Skeletal muscle cell (primary cell): ENCODE results near the gene METRNL.
"Not testable (repeated sequence)": the region's sequence is repeated elsewhere in the genome, so short reads cannot be mapped to it uniquely, and the experiment has no call there.

Experiments
- DNase-seq: peaks from one replicate; pipeline ENCODE4 v3.0.0-alpha.2; 2010; ENCODE audit warnings: low read depth
- H3K4me3 ChIP-seq: 2 replicates; pipeline ENCODE4 v1.5.1; 2011; ENCODE audit warnings: low read depth, mild to moderate bottlenecking, control low read depth, low read length, moderate library complexity

Gene METRNL

DNA sequence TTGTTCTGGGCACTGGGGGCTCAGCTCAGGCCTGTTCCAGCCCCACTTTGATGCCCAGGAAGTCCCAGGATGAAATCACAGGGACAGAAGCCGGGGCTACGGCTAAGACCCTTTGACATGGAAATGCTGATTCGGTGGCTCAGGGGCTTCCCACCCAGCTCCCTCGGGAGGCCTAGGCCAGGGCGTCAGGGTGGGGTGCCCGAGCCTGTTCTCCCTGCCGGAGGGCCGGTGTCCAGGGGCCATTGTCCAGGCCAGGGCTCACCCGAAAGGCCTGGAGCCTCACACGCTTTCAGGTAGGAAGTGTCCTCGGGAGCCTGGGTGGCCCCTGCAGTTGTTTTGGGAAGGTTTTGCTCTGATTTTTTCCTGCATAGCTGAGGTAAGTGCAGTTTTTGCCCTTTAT is 34.0 kb downstream of the METRNL start:
- H3K4me3 ChIP-seq: no peak overlapping the region
- DNase-seq: no peak

DNA sequence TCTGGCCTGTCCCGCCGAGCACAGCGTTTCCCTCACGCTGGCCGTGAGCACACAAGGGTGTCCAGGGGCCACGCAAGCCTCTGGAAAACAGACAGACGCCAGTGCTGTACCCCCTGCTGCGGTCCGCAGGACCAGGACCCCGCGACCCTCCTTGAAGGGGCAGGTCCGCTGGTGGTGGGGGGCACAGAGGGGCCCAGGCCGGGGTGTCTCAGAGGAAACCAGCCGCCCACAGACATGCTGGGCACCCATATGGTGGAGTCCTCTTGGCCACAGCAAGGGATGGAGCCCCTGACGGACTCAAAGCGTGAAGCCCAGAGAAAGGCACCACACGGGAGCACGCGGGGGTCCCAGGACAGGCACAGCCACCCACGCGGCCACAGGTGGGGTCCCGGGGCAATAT is 34.4 kb downstream of the METRNL start:
- DNase-seq: no peak
- H3K4me3 ChIP-seq: no peak overlapping the region

DNA sequence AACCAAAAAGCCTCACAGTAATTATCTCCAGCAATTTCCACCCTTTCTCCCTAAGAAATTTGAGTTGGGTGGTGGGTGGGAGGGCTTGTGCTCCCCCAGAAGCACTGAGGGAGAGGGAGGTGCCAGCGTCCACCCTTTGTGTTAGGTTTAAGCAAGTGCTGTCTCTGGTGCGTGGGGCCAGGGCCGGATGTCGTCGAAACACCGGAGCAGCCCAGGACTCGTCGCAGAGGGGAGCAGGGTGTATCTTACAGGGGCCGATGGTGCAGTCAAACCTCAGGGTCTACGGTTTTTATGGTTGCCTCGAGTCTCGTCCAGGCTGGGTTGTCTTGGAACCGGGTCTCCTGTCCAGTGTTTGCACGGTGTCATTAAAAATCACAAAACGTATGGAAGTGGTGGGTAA is 35.3 kb downstream of the METRNL start:
- DNase-seq: no peak
- no peak overlapping the region for H3K4me3 ChIP-seq

DNA sequence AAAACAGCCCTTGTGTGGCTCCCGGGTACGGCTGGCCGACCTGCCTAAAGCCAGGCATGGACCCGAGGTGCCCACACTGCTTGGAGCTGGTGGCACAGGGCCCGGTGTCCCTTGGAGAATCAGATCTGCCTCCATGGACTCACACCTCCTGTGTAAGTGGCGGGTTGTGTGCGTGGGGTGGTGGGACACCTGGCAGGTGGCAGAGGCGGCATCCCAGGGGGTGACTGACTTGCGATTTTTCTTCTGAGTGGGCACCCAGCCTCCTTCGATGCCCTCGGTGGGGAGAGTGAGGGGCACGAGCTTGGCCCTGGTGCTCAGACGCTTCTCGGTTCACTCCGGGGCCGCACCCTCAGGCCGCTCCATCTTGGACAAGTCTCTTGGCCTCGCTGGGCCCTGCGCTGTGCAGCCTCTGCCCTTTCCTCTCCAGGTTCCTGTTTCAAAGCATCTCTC is 35.8 kb downstream of the METRNL start:
- DNase-seq: no peak
- H3K4me3 ChIP-seq: no peak overlapping the region

DNA sequence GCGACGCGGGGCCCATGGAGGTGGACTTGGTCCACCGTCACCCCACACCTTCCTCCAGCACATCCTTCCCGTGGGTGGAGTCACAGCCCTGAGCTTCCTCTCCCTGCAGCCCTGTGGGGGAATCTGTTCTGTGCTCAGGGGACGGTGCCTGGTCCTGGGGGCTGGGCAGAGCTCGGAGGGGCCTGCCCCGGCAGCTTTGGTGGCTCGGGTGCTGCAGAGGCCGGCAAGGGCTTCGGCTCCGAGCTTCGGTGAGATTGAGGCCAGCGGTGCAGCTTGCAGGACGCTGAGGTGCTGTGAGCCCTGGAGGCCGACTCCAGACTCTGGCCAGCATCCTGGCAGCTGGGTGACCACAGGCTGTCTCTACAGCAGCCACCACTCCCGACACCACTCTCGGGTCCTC is 36.4 kb downstream of the METRNL start:
- H3K4me3 ChIP-seq: no peak overlapping the region

DNA sequence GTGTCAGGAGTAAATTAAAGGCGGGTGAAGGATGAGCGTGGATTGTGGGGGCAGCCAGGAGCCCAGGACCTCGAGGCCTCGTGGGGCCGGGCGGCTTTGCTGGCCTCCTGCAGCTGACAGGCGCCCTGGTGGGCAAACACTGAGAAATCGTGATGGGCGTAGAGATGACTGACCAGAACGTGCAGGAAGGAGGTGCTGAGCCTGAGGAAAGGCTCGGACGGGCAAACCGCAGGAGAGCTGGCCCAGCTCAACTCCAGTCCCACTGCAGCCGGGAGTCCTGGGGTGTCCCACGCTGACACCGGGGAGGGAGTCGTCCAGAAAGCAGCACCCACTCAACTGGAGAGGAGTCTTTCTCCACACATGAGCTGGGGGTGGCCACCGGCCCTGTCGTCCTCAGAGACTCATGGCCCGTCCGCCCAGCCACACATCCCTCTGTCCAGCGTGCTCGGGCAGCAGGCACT is 36.9 kb downstream of the METRNL start:
- H3K4me3 ChIP-seq: no peak overlapping the region
- no peak for DNase-seq

More for the DNA sequence above, 36.4 kb downstream of the METRNL start:
- DNase-seq: no peak

DNA sequence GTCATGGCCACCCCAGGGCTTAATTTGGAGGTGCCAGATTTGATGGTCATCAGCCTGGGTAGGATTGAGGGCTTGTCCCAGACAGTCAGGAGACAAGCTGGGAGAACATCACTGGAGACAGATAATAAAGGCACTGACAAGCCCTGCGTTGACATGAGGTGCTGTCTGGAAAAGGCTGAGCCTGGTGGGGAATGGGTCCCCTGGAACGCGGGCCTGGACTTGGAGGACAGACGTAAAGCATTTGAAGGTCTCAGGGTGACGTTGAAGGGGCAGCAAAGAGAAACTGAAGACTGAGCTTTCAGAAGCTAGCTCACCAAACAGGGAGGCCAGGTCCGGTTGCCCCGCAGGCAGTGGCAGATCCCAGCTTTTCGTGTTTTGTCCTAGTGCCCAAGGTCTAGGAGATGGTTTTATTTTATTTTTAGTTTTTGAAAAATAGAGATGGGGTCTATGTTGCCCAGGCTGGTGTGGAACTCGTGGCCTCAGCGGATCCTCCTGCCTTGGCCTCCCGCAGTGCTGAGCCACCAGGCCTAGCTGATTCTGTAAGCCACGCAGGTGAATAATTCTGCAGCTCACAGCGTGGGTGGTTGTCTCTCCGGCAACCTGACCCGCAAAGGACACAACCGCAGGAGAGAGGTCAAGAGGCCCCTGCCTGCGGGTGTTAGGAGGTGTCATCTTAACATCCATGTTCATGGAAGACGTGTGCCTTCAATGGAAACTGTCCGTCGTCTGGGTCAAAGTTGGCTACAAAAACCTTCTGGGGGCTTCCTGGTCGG is 37.6 kb downstream of the METRNL start:
- DNase-seq: no peak
- H3K4me3 ChIP-seq: no peak overlapping the region

DNA sequence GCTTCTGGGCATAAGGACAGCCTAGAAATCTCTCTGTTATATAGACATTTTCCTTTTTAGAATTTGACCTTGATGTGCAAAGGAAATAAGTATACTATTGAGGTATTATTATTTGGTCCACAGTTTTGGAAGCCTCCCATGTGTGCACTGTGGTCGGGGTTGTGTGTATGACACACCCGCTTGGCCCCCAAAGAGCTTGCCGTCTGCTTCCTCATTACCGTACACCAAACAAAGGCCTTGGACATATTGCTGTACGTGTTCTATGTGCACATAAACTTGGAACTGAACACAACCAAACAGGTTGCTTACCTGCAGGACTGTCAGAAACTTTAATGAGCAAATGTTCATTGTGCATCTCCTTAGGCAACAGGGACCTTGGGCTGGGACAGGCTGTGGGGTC is 38.2 kb downstream of the METRNL start:
- DNase-seq: no peak
- no peak overlapping the region for H3K4me3 ChIP-seq

DNA sequence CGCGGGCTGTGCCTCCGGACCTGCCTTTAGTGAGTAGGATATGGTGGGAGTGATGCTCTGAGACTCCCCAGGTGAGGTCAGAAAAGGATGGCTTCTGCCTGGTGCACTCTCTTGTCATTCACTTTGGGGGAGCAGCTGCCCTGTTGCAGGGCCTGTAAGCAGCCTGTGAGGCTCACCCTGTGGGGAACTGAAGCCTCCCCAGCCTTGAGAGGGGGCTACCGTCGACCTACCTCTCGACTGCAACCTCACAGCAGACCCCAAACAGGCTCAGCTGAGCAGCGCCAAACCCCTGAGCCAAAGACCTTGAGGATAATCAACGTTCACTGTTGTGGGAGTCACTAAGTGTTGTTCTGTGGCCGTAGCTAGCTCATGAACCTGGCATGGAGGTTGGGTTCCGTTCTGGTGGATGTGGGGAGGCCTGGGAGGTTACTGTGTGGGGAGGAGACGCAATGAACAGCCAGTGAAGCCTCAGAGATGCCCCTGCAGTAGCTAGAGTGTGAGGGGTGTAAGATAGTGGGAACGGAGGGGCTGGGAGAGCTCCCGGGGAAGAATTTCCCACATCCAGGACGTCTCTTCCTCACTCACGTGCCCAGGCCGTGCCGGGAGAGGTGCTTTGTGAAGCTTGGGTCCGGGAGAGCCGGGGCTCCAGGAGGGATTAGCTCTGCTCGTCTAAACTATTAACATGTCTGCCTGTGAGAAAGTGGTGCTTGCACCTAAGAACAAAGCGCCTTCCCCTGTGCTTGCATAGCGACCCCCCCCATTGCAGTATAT is 38.8 kb downstream of the METRNL start:
- no peak for DNase-seq

DNA sequence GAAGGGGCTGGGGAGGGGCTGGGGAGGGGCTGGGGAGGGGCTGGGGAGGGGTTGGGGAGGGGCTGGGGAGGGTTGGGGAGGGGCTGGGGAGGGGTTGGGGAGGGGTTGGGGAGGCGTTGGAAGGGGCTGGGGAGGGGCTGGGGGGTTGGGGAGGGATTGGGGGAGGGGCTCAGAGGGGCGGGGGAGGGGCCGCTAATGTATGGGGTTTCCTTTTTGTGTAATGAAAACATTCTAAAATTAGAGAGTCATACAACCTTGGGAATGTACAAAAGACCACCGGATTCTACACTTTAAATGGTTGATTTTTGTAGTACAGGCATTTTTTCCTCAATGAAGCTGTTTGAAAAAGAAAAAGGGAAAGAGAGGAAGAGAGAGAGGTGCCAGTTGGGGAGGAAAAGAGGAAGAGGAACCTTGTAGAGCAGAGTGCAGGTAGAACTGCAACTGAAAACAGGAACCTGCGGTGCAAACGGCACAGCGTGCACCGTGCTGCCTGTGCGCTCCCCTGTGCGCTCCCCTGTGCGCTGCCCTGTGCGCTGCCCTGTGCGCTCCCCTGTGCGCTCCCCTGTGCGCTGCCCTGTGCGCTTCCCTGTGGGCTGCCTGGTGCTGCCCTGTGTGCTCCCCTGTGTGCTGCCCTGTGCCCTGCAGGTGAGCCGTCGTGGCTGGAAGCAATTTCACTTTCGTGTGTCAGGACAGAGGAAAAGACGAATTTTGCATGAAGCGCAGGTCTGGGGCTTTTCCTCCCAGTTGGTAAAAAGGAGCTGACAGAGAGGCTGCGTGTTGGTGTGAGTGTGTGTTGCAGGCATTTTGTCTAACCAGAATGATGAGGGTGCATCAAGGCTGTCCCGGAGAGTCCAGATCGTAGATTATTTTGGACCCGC is 40.8 kb downstream of the METRNL start:
- DNase-seq: no peak

More for the DNA sequence above, 38.8 kb downstream of the METRNL start:
- no peak overlapping the region for H3K4me3 ChIP-seq

DNA sequence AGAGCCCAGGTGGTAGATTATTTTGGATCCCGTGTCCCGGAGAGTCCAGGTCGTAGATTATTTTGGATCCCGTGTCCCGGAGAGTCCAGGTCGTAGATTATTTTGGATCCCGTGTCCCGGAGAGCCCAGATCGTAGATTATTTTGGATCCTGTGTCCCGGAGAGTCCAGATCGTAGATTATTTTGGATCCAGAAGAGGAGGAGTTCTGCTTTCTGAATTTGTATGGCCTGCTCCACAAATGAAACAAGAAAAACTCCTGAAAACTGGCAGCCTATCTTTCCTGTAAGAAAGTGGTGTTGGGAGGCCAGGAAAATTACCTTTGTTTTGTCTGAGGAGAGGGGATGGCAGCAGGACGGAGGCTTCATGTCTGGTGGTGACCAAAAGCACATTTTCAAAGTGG is 42.1 kb downstream of the METRNL start:
- not testable (repeated sequence) for H3K4me3 ChIP-seq, DNase-seq

More for the DNA sequence above, 40.8 kb downstream of the METRNL start:
- H3K4me3 ChIP-seq: no peak overlapping the region

DNA sequence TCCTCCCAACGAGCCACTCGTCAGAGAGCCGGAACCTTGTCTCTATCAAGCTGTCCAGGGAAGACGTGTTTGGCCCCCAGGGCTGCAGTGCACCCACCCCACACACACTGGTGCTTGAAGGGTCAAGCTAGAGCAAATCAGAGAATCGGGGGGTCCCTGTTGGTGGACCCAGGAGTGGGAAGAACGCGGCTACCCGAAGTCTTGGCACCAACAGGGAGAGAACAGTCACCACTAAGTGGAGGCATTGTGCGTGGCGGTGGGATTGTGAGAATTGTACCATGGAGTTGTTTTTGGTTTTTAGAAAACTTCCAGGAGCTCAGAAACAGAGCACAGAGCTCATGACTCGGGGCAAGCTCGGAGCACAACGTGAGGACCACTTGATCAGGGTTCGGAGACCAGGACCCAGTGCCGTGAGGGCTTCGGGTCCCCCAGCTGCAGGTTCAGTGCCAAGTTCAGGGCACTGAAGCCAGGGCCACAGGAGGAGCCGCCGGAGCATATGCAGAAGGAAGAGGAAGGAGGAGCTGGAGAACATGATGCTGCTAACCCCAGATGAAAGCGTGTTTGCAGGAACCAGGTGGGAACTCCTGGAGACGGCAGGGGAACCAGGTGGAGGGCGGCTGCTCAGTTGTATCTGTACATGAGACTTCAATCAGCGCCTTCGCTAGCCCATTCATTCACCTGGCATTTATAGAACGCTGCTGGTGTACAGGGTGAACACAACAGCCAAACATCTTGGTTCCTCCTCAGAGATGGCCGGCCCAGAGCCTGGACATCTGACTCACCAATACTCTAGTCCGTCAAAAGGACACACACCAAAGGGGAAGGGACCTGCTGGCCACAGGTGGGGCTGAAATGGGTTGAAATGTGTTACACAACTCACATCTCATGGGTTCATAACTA is 42.8 kb downstream of the METRNL start:
- DNase-seq: no peak
- H3K4me3 ChIP-seq: no peak overlapping the region

DNA sequence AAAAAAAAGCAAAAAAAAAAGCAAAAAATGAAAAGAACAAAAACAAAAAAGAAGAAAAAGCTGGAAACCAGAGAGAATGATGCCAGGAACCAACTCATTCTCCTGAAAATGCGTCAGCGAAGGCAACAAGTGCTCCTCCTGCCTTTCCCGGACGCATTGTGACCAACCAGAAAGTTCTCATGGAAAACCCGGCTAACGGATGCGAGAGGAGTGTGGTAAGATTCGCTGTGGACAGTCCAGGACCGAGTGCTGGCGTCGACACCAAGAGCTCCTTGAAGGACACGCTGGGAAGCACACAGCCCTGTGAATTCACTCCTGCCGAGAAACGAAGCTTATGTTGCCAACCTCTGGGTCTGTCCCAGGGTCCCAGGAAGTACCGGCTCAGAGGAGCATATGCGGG is 43.4 kb downstream of the METRNL start:
- DNase-seq: no peak
- H3K4me3 ChIP-seq: no peak overlapping the region

DNA sequence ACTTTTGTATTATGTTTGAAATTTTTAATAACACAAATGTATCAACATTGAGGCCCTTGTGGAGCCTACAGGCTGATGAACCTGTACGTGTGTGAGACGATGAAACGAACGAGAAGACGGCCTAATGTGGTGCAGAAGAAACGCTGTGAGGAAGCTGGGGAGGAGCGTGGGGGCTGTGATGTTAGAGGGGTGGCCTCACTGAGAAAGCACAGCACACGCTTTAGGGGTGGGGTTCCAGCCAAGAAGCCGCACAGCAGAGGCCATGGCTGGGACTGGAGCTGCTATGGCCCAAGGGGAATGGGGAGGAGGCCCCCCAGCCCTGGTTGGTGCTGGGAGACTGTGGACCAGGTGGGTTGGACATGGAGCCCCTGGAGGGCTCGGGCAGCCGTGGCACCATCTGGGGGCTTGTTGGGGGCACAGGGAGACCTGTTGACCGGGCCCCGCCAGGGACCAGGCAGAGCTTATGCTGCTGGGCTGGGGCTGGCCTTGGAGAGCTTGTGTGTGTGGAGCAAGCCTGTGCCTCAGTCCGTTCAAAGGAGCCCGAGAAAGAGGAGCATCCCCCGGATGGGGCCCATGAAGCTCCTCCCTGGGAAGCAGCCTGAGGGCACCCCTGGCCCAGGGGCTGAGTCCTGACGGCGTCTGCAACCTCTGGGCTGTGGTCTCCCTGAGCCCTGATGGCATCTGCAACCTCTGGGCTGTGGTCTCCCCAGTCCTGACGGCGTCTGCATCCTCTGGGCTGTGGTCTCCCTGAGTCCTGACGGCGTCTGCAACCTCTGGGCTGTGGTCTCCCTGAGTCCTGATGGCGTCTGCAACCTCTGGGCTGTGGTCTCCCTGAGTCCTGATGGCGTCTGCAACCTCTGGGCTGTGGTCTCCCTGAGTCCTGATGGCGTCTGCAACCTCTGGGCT is 44.7 kb downstream of the METRNL start:
- DNase-seq: no peak
- H3K4me3 ChIP-seq: no peak overlapping the region

DNA sequence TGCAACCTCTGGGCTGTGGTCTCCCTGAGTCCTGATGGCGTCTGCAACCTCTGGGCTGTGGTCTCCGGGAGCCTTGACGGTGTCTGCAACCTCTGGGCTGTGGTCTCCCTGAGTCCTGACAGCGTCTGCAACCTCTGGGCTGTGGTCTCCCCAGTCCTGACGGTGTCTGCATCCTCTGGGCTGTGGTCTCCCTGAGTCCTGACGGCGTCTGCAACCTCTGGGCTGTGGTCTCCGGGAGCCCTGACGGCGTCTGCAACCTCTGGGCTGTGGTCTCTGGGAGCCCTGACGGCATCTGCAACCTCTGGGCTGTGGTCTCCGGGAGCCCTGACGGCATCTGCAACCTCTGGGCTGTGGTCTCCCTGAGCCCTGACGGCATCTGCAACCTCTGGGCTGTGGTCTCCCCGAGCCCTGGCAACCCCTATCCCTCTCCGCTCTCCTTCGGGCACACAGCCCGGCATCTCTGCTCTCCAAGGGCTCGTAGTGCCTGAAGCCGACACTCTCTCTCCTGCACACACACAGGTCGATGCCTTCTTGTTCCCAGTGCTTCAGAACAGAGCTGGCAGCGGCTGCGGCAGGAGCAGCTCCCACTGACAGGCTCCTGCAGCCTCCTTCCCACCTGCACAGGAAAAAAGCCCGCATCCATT is 45.6 kb downstream of the METRNL start:
- no peak overlapping the region for H3K4me3 ChIP-seq
- no peak for DNase-seq

DNA sequence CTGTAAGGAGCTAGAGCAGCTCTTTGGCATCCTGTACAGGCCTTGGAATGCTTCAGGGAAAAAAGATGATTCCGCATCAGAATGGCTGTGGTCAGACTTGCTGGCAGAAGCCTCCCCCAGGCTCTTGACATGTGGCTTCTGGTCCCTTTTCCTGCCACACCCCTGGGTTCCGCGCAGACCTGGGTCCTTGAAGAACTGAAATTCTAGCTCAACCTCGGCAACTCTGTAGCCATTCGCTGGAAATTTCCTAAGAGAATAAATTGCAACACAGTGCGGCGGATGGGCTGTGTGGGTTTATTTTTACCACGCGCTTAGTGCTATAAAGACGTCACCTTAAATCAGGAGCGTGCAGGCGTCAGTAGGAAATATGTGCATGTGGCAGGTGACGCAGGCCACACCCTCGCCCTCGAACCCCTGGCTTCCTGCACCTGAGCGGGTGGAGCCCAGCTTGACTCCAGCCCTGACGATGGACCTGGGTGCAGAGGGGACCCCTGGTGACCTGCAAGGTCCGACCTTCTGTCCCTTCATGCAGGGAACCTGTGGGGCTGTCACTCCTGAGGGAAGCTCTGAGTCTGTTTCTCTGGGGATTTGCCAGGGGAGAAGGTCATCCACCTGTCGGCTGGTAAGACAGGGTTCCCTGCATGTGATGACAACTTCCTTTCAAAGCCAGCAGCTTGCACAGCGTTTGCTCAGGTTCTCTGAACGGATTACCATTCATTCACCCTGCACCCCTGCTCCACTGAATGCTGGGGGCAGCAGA is 46.3 kb downstream of the METRNL start:
- no peak for DNase-seq
- no peak overlapping the region for H3K4me3 ChIP-seq
